ENCODE data around the gene BOLA2B.
A peak's percentile ranks its signal among the peaks of the same experiment; 100 is the strongest.
"Not testable (repeated sequence)": the region's sequence is repeated elsewhere in the genome, so short reads cannot be mapped to it uniquely, and the experiment has no call there.

Gene BOLA2B

GRCh38 chr16:30183233-30184095, 10.0 kb downstream of the BOLA2B start, which contains the start of gene CORO1A:
TSS of gene CORO1A (plus strand) at chr16:30183602. CDS start at chr16:30185210, 1,608 bp downstream.
- H3K27ac ChIP-seq = peak within 1 kb of the TSS; percentile 49

GRCh38 chr16:30180741-30181140, 12.7 kb downstream of the BOLA2B start:
- no peak for TF ChIP-seq ZFX (IDR thresholded peaks at IDR 0.05)
- no peak for TF ChIP-seq CTCF (conservative IDR thresholded peaks at IDR 0.05)
- no peak overlapping the region for H3K27ac ChIP-seq

More at GRCh38 chr16:30183233-30184095, 10.0 kb downstream of the BOLA2B start, which contains the start of gene CORO1A:
- TF ChIP-seq CTCF (conservative IDR thresholded peaks at IDR 0.05) (no peak), ZFX (IDR thresholded peaks at IDR 0.05) (peak; percentile 53; the same call in 1 of the 2 replicates)

GRCh38 chr16:30179931-30180330, 13.5 kb downstream of the BOLA2B start:
- no peak for TF ChIP-seq CTCF (conservative IDR thresholded peaks at IDR 0.05)
- no peak for TF ChIP-seq ZFX (IDR thresholded peaks at IDR 0.05)
- no peak overlapping the region for H3K27ac ChIP-seq

- no peak overlapping the region for H3K27ac ChIP-seq
- TF ChIP-seq CTCF (conservative IDR thresholded peaks at IDR 0.05) (no peak), ZFX (IDR thresholded peaks at IDR 0.05) (no peak)
These were observed 14.3 kb downstream of the BOLA2B start for GRCh38 chr16:30179195-30179594.

- H3K27ac ChIP-seq = not testable (repeated sequence)
These were observed 16.6 kb downstream of the BOLA2B start for GRCh38 chr16:30176876-30177275.

GRCh38 chr16:30173054-30173453, 20.4 kb downstream of the BOLA2B start:
- TF ChIP-seq CTCF (conservative IDR thresholded peaks at IDR 0.05) (no peak), ZFX (IDR thresholded peaks at IDR 0.05) (no peak)
- no peak overlapping the region for H3K27ac ChIP-seq

- not testable (repeated sequence) for H3K27ac ChIP-seq
These were observed 23.3 kb downstream of the BOLA2B start for GRCh38 chr16:30170145-30170544.

- H3K27ac ChIP-seq = not testable (repeated sequence)
These were observed 24.1 kb downstream of the BOLA2B start for GRCh38 chr16:30169416-30169815.

- not testable (repeated sequence) for H3K27ac ChIP-seq
These were observed 24.7 kb downstream of the BOLA2B start for GRCh38 chr16:30168746-30169145.
